ENCODE results near the gene PWP1.
A peak's percentile ranks its signal among the peaks of the same experiment; 100 is the strongest.

Gene PWP1

DNA sequence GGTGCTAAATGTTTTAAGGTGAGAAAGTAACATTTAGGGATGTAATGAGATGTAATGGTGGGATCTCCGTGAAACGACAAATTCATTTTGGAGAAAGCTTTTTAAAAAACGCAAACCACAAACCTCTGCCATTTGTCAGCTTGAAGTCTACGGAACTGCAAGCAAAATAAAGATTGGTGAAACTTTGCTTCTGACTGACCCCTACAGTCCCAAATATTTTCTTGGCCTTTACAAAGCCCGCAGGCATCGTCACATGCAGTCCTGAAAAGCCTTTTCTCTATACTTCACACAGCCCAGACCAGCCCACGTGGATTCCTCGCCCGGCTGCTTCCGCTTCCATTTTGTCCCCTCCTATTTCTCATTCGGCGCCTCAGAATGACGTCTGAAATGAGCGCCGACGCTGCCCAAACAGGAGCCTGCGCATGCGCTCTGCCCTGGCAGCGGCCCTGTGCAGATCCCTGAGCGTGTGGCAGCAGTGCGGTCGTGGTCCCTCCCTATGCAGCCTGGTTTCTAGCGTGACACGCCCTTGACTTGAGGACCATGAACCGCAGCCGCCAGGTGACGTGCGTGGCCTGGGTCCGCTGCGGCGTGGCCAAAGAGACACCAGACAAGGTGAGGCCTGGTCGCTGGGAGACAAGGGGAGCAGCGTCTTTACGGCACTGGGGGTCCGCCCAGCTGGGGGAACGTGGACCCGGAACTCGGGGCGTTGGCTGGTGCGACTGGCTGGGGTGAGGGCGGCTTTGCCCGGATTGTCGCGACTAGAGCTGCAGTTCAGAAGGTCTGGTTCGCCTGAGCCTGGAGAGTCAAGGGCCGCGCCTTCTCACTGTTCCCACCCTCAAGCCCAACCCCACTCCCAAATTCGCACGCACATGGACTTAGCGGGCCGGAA, at the start of gene PWP1:
TSS of gene PWP1 (plus strand) at position 440 of the 889 bp plus-strand sequence. CDS start at position 541, 101 bp downstream.
- peak; percentile 64 for DNase-seq

DNA sequence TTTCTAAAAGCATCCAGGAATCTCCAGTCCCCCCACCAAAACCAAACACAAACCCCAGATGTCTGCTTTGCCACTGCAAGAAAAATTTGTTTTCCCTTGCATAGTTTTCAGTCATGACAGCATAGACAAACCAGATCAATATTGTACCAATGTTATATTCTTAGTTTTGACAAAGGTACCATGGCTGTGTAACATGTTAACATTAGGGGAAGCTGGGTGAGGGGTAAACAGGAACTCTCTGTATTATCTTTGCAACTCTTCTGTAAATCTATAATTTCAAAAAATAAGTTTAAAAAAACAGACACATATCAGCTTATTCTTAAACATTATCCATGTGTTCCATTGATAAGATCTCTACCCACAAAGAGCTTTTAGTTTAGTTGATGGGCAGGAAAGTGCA, 44.4 kb upstream of the PWP1 start:
- no peak for DNase-seq

DNA sequence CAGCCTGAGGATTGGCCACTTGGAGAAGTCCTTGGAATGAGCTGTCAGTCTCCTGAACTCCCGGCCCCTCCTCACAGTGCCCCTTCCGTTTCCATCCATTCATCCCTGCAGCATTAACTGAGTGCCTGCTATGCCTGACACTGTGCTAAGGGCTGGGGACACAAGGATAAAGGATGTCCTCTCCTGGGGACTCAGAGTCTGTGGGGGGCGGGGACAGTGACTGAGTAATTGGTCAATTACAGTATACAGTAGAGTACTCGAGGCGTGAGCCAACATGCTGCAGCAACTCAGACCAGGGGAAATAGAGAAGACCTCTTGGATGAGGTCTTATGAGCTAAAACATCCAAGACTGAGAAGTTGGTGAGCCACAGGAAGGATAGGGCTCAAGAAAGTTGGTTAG, 43.4 kb upstream of the PWP1 start:
- DNase-seq, result no peak

DNA sequence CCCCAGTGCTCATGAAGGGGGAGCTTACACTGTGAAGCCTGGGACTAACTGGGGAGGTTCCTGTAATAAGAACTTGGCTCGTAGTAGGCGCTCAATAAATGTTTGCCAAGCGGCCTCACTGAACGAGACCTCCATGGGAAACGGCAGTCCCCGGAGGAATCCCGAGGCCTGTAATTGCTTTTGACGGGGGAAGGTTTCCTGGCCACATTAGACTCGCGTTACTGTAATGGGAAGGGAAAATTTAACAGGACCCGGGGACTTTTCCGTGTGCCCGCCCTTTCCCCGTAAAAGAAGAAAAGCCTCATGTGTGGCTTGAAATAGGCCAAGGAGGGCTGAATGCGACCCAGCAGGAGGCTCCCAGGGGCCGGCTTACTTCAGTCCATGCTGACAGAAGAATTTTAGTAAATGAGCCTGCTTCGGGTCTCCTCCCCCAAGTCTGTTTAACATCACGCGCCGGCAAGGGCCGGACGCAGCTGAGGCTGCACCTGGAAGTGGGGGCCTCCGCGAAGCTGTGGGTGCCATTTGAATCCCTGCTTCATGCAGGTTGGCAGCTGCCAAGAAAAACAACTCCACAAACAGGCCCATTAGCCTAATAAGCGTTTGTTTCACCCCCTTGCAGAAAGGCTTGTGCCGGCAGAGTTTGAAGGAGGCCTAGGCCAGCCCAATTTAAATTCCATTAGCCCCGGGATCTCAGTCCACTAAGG, 39.8 kb upstream of the PWP1 start:
- no peak for DNase-seq

DNA sequence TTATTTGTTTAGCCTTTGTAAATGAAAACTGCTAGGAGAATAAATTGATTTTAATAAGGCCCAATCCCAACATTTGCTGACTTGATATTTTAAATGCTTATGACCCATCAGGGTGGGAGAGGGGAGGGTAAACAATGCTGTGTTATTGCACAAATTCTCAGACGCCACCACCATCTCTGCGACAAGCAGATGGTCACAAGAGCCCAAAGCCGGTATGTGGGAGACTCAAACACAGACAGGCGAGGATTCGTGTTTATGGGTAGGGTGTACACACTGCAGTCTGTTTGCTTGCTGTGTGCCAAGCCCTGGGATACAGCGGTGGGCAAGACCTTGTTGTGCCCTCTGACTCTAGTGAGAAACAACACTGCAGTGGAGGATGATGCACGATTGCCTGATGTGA, 39.2 kb upstream of the PWP1 start:
- no peak for DNase-seq

DNA sequence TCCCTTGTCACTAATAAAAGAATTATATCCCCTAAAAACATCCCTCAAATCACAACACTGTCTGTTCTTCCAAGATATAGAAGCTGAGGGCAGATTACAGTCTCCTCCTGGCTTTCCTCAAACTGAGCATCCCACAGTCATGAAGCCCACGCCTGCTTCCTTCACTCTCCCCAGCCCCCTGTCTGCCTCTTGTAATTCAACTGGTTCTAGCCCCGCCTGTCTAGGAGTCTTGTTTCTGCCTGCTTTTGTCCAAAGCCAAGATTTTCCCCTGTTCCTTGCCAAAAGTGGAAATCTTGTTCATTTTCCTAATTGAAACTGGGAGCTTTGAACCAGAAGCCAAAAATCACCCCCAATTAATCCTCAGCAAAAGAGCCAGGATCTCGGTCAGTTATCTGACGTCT, 35.9 kb upstream of the PWP1 start:
- no peak for DNase-seq

DNA sequence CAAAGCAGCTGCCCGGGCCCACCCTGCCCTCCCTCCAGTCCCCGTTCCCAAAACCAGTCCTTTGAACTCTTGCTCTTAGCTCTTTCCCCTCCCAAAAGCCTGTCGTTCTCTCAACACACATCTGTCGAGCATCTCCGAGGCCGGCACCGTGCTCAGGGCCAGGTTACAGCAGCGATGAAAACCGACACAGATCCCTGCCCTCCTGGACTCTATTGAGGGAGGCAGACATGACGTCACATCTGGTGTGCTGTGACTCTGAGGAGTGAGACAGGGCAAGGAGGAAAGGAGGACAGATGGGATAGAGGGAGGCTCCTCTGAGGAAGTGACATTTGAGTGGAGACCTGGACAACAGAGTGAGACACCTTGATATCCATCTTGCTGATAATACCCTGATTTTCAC, 34.6 kb upstream of the PWP1 start:
- DNase-seq, result no peak

DNA sequence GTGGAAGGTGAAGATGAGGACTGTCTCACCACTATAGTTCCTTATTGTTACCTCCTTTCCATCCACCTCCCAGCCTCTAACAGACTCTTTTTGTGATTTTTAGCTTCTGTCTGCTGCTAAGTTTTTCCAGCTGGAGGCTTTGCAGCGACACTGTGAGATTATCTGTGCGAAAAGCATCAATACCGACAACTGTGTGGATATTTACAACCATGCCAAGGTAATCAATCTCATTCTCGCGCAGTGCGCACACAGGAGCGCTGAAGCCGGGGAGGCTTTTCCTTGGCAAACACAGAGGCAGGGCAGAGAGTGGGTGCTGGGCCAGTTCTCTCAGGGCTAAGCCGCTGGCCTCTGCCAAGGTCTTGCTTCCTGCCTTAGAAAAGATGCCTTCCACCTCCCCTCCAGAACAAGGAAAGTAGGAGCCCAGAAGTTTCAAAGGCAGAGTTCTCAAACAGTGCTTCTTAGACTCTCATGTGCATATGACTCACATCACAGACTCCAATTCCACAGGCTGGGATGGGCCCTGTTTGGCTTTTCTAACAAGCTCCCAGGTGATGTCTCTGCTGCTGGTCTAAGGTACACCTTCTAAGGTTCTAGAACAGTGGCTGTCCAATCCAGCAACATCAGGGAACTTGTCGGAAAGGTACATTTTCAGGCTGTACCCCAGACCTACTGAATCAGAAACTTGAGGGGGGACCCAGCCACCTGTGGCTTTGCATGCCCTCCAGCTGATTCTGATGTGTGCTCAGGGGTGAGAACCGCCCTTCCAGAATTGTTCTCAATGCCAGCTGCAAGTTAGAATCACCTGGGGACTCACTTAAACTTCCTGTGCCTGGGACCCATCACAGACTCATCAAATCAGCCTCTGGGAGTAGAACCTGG, 33.8 kb upstream of the PWP1 start:
- no peak for DNase-seq

DNA sequence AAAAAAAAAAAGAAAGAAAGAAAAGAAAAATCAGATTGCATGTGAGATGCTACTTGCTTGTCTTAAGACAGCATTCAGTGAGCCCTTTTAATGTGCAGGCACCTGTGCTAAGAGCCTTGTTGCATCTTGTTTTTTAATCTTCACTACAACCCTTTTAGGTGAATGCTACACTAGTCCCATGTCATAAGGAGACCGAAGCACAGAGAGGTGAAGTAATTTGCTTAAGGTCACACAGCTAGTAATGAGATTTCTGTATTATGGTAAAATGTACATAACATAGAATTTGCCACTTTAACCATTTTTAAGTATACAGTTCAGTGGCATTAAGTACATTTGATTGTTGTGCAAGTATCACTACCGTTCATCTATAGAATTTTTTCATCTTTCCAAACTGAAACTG, 32.1 kb upstream of the PWP1 start:
- no peak for DNase-seq

DNA sequence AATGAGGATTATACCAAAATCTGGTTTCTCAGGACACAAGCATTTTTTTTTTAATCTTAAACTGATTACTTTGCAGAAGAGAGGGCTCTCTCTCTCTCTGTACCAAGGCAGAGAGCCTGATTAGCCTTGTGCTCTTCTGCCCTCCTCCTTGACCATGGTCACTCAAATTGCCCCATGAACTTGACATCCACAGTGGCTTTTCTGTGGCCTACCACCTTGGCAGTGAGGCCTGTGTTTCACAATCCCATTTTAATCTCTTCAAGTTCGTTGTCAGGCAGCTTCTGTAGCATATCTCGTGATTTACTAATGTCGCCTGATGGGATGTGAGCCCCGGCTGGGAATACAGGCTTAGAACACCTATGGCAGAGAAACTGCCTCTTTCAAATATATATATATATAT, 30.7 kb upstream of the PWP1 start:
- no peak for DNase-seq

DNA sequence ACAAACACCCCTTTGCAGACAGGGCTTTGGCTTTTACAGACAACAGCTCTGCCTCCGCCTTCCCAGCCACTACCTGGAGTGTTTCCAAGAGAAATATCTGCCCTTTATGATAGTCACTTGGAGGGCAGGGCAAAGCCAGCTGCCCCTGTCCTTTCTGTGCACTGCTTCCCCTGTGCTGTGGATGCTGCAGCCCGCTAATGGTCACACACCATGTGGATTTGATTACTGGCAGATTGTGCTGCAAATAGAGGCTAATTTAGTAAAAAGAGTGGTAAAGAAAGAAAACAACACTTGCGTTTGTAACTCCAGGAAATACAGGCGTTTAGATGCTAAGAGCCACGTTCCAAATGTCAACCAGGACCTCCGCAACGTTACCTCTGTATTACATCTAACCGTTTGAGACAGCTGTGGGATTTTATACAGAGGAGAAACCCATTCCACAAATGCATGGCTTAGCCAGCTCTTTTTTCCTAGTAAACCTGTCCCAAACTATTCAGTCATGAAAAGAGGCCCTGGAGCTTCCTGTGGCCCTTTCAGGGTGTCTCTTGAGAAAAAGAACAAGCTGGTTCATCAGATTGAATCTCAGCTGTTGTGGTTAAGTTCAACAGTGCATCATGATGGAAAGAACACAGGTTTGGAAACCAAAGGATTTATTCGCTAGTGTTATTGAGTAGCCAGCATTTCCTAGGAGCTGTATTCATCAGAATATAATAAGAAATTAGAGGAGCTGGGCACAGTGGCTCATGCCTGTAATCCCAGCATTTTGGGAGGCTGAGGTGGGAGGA, 30.1 kb upstream of the PWP1 start:
- no peak for DNase-seq

DNA sequence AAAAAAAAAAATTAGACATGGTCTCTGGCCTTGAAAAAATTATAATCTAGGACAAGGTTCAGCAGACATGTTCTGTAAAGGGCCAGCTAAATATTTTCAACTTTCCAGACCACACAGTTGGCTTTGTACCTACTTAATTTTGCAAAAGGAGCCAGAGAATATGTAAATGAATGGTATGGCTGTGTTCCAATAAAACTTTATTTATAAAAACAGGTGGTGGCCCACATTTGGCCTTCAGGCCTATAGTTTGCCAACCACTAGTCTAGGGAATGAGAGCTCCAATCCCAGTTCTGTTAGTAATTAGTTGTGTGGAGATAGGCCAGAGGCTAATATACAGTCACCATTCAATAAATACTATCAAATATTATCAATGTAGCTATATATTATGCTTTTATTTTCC, 29.3 kb upstream of the PWP1 start:
- DNase-seq, result no peak

DNA sequence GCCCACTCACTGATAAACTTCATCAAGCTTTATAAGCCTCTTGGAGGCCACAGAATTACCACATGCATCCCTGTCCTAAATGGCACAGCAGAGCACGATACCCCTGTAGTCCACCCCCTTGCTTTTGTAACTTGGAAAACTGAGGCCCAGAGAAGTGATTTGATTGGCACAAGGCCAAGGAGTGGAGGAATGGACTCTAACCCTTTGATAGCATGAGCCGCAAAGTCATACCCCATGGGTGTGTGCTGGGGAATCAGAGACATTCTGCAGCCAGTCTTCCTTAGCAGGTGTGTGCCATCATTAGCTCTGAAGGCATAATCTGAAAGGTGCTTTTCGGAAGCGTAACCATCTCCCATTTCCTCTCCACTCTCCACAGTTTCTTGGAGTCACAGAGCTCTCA, 28.5 kb upstream of the PWP1 start:
- no peak for DNase-seq

DNA sequence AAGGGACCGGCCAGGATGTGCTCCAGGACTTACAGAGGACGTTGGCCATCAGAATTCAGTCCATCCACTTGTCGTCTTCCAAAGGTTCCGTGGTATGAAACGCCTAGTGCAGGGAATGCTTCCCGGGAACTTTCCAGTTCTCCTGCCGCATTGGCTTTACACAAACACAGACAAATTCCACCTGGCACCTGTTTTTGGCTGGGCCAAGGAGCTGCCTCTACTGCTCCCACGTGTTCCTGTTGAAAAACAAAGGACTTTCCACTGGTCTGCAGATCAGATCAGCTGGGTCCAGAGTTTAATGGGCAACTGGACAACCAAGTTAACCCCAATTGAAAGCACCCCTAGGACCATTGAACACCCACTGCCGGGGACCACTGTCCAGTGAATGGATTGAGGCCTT, 28.0 kb upstream of the PWP1 start:
- DNase-seq, result no peak

DNA sequence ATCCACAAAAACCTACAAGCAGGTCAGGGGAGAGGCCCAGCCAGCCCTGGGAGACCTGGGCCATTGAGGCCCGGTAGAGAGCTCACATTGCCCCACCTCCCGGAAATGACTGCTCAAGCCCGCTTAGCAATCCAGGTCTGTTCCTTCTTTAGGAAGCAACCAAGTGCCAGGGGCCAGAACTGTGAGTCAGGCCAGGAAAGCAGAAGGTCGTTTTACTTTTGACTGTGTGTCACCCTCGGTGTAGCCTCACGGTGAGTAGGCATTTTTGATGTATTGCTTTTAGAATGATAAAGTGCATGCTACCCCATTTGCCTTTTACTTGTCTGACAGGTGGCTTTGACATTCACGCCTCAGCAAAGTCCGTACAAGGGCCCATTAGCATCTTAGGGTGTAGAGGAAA, 25.4 kb upstream of the PWP1 start:
- DNase-seq, result no peak

DNA sequence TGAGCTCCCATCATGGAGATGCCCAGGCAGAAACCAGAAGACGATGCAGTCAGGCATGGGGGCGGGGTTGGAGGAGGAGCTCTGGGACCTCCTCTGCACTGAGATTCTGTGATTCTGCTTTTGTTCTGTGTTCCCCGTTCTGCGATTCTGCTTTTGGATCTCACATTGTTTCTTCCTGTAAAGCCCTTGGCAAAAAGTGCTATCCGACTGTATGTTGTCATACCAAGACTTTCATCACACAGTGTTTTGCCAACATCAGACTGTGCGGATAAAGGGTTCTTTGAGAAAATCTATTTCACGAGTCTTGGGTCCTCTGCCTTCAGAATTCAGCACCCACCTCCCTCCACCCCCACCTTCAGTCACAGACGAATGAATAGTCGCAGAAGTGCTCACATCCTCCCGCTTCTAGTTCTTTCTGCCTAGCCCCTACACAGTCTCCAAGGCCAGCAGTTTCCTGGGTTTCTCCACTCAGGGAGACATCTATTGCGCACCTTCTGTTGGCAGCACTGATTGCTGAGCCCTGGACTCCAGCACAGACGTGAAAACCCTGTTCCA, 24.7 kb upstream of the PWP1 start:
- DNase-seq, result no peak

DNA sequence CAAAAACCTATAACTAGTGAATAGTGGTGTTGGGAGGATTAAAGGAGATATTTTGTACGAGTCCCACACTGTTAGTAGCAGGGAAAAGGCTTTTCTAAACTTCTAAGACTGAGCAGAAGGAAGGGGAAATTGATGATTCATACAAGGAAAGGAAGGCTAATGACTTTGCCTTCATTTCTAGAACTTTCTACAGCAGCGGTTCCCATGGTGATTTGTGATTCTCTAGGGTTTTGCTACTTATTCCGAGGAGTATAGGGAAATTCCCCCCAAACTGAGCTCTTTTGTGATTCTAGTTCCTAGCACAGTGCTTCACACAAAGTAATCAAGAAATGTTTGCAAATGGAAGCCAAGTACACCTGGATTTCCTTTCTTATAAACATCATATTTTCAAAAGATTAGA, 23.8 kb upstream of the PWP1 start:
- DNase-seq, result no peak

DNA sequence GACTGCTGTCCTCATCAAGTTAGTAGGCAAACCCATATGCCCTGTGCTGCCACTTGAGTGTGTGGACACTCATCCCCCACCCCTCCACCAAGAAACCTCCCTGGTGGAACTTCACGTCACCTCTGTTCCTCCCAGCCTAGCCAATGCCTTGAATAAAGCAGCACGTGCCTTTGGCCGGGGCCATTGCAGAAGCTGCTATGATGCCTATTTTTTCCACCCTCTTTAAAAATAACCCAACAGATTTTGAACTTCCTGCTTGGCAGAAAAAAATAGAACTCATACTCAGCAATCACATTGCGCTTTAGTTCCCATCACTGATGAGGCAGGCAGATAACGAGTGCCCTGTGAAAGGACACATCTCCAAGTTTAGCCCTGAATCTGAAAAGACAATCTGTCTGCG, 23.1 kb upstream of the PWP1 start:
- DNase-seq, result no peak

DNA sequence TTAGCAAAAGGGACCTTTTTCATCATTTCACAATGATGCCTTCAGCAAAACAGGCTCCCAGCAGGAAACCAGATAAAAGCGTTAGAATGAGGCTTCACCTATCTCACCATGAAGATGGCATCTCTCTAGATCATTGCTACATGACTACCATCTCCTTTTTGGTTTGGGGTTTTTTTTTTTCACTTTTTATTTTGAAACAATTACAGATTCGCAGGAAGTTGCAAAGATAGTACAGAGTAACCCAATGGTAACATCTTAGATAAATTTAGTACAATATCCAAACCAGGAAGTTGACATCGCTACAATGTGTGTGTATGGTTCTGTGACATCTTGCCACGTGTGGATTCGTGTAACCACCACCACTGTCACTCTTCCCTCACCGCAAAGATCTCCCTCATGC, 22.3 kb upstream of the PWP1 start:
- DNase-seq, result no peak

DNA sequence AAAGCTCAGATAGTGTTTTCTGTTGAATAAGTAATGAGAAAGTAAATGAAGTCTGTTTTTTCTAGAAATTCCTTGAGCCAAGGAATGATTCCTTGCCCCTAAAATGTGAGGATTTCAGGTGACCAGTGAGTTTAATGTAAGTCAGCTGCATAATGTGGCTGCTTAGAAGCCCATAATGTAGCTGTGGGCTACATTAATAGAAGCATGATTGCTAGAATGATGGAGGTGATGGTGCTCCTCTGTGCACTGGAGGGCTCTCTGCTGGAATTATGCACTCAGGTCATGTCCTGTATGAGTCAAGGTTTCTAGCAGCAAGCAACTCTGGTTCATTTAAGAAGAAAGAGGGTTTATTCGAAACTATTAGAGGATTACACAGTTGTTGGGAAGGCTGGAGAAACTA, 19.6 kb upstream of the PWP1 start:
- DNase-seq, result no peak

DNA sequence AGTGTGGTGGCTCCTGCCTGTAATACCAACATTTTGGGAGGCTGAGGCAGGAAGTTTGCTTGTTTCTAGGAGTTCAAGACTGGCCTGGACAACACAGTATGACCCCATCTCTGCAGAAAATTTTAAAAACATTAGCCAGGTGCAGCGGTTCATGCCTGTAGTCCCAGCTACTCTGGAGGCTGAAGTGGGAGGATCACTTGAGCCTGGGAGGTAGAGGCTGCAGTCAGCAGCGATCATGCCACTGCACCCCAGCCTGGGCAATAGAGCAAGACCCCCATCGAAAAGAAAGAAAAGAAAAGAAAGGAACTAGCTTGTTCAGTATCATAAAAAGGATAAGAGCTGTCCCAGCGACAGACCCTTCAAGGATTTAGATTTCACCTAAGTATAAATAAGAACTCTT, 18.1 kb upstream of the PWP1 start:
- no peak for DNase-seq

DNA sequence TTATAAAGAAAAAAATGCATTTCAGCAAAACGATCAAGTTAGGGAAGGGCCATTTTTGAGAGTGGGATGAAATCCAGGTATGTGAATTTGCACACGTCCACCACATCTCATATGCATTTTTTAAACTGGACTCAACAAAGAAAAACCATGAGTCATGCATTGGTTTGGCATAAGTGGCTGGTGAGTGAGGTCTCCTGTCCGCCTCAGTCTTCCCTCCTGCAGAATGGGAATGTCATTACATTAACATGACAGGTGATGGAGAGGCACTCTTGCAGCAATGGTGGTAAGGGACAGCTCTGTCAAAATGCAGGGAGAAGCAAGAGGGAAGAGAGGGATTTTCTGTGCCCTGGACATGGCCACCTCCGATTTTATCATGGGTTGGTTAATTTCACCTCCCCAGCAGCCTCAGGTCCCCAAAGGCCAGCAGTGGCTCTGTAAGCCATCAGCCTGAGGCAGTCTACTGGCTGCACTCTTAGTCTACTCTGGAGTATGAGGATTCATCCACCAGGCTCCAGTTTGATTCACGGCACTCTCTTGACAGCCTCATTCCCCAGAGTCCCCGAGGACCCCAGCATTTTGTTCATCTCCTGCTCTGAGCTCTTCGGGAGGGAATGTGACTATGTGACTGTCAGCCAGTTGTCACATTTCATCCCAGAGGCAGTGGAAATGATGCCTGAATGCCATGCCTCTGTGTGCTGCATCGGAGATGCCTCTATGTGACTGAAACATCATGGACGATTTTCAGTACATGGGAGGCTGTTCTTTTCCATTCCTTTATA, 17.1 kb upstream of the PWP1 start:
- no peak for DNase-seq

Data from SIG-M5 (cell line).